NCI-H524 treated with DMSO at 0.1 percent for 48 hours (cell line): ENCODE results near the gene LTA4H.

ENCODE experiments used
- DNase-seq: peaks from one replicate; lab custom pipeline; 2025; lab: John Stamatoyannopoulos, UW

The LTA4H gene

GRCh38 chr12:96057986-96058553 lies 22.7 kb upstream of the LTA4H start:
- DNase-seq: no peak

GRCh38 chr12:96056646-96057455 lies 21.5 kb upstream of the LTA4H start:
- DNase-seq: no peak

GRCh38 chr12:96054244-96054610 lies 18.8 kb upstream of the LTA4H start:
- DNase-seq: no peak

GRCh38 chr12:96053476-96054243 lies 18.3 kb upstream of the LTA4H start:
- no peak for DNase-seq

- no peak for DNase-seq
Measured at GRCh38 chr12:96051756-96052485, 16.5 kb upstream of the LTA4H start.

GRCh38 chr12:96050139-96050538 lies 14.8 kb upstream of the LTA4H start:
- DNase-seq: no peak

GRCh38 chr12:96049101-96049500 lies 13.7 kb upstream of the LTA4H start:
- no peak for DNase-seq

GRCh38 chr12:96048393-96048969 lies 13.1 kb upstream of the LTA4H start:
- no peak for DNase-seq

GRCh38 chr12:96047229-96048211 lies 12.1 kb upstream of the LTA4H start:
- DNase-seq: no peak

- no peak for DNase-seq
Measured at GRCh38 chr12:96046543-96047228, 11.3 kb upstream of the LTA4H start.

- no peak for DNase-seq
Measured at GRCh38 chr12:96045566-96045965, 10.2 kb upstream of the LTA4H start.

GRCh38 chr12:96044943-96045290 lies 9.5 kb upstream of the LTA4H start:
- no peak for DNase-seq

GRCh38 chr12:96044017-96044942 lies 8.9 kb upstream of the LTA4H start:
- no peak for DNase-seq

- DNase-seq: no peak
Measured at GRCh38 chr12:96041181-96041580, 5.8 kb upstream of the LTA4H start.

- no peak for DNase-seq
Measured at GRCh38 chr12:96040305-96041133, 5.1 kb upstream of the LTA4H start.

GRCh38 chr12:96039516-96039915 lies 4.1 kb upstream of the LTA4H start:
- no peak for DNase-seq

- no peak for DNase-seq
Measured at GRCh38 chr12:96036765-96037455, 1.5 kb upstream of the LTA4H start.
